HepG2 (cell line): Measurements from ENCODE around the gene EPHB4. TPM values are rescaled to one million over a fixed set of nuclear protein-coding genes. Genes with fewer than 3 reads are reported as not detected.

ENCODE experiments used
- JUNB ChIP-seq: sonication (generic); formaldehyde crosslinking; IDR thresholded peaks from 2 replicates; pipeline ENCODE4 v1.8.0; 2022; ENCODE audit warnings: missing genetic modification reagents, mild to moderate bottlenecking, borderline replicate concordance
- MAF1 ChIP-seq: sonication (generic); formaldehyde crosslinking; IDR thresholded peaks from 2 replicates; pipeline ENCODE4 v1.5.0; 2020; ENCODE audit warnings: missing genetic modification reagents, borderline replicate concordance
- MEIS2 ChIP-seq: sonication (generic); formaldehyde crosslinking; IDR thresholded peaks from 2 replicates; pipeline ENCODE4 v1.9.0; 2021; ENCODE audit warnings: mild to moderate bottlenecking, missing genetic modification reagents
- RFX5 ChIP-seq: IDR thresholded peaks from 2 replicates; pipeline ENCODE4 v1.6.1; 2011; ENCODE audit warnings: low read depth, low read length, improper control_type of control experiment
- RFXANK ChIP-seq: IDR thresholded peaks from 2 replicates; pipeline ENCODE4 v1.6.1; 2016
- TCF7 ChIP-seq: sonication (generic); IDR thresholded peaks from 2 replicates; pipeline ENCODE4 v1.6.1; 2016; ENCODE audit warnings: antibody characterized with exemption, low read depth
- TGIF2 ChIP-seq: IDR thresholded peaks from 2 replicates; pipeline ENCODE4 v1.6.1; 2016; ENCODE audit warnings: control low read depth, missing compliant biosample characterization
- ZNF34 ChIP-seq: sonication (generic); formaldehyde crosslinking; IDR thresholded peaks from 2 replicates; pipeline ENCODE4 v1.4.0; 2020; ENCODE audit warnings: mild to moderate bottlenecking, missing genetic modification reagents, borderline replicate concordance
- ZNF432 ChIP-seq: sonication (generic); formaldehyde crosslinking; IDR thresholded peaks from 2 replicates; pipeline ENCODE4 v1.5.0; 2020; ENCODE audit warnings: missing genetic modification reagents, mild to moderate bottlenecking, borderline replicate concordance
- ZNF451 ChIP-seq: sonication (generic); formaldehyde crosslinking; IDR thresholded peaks from 2 replicates; pipeline ENCODE4 v1.5.0; 2020; ENCODE audit warnings: mild to moderate bottlenecking, missing genetic modification reagents
- ZNF614 ChIP-seq: IDR thresholded peaks from 2 replicates; pipeline ENCODE4 v1.6.1; 2018; ENCODE audit warnings: missing biosample characterization, missing genetic modification reagents, inconsistent platforms, borderline replicate concordance
- ZSCAN22 ChIP-seq: sonication (generic); formaldehyde crosslinking; IDR thresholded peaks from 2 replicates; pipeline ENCODE4 v1.4.0; 2020; ENCODE audit warnings: mild to moderate bottlenecking, missing genetic modification reagents
- polyA plus RNA-seq, 8 experiments: library from polyadenylated mRNA; depleted of rRNA in 3 of 8; stranded (reverse) in 7 of 8; unstranded in 1 of 8; fragments of >200 nt; fragmentation: Illumina TruSeq in 4 of 8; extraction: Trizol in 4 of 8; gene quantifications; 2 replicates each; pipeline versions ENCODE4 v1.2.1 to v1.2.3, GENCODE V29; 2011 to 2016; ENCODE audit warnings: low read depth in 4 of 8, missing spikeins in 1 of 8, mixed read lengths in 1 of 8; ENCODE audit not compliant: insufficient read depth in 1 of 8
- total RNA-seq, 5 experiments: library from RNA; depleted of rRNA; stranded (reverse); fragments of >200 nt; fragmentation: Illumina TruSeq; extraction: Trizol; gene quantifications; 2 replicates each; pipeline ENCODE4 v1.2.3, GENCODE V29; 2016; ENCODE audit warnings: low read depth in 1 of 5
- TF ChIP-seq, protein P1 (sequence below): sonication (generic); formaldehyde crosslinking; IDR thresholded peaks from 2 replicates; pipeline ENCODE4 v1.5.0; 2020; ENCODE audit warnings: missing genetic modification reagents
- TF ChIP-seq, protein P2 (sequence below): IDR thresholded peaks from 2 replicates; pipeline ENCODE4 v1.6.1; 2016; ENCODE audit warnings: low read depth, missing genetic modification reagents, missing compliant biosample characterization
- TF ChIP-seq, protein P3 (sequence below): sonication (generic); formaldehyde crosslinking; IDR thresholded peaks from 2 replicates; pipeline ENCODE4 v1.4.0; 2020; ENCODE audit warnings: missing genetic modification reagents
- TF ChIP-seq, protein P4 (sequence below): sonication (generic); formaldehyde crosslinking; IDR thresholded peaks from 2 replicates; pipeline ENCODE4 v1.5.0; 2020; ENCODE audit warnings: mild to moderate bottlenecking, missing genetic modification reagents, borderline replicate concordance

The EPHB4 gene
- total and polyA plus RNA-seq, 2 of the 13 experiments (the other 11 are each of a cell fraction or from before 2014, with no cell fraction given) = 61.4 to 69.6 TPM

DNA sequence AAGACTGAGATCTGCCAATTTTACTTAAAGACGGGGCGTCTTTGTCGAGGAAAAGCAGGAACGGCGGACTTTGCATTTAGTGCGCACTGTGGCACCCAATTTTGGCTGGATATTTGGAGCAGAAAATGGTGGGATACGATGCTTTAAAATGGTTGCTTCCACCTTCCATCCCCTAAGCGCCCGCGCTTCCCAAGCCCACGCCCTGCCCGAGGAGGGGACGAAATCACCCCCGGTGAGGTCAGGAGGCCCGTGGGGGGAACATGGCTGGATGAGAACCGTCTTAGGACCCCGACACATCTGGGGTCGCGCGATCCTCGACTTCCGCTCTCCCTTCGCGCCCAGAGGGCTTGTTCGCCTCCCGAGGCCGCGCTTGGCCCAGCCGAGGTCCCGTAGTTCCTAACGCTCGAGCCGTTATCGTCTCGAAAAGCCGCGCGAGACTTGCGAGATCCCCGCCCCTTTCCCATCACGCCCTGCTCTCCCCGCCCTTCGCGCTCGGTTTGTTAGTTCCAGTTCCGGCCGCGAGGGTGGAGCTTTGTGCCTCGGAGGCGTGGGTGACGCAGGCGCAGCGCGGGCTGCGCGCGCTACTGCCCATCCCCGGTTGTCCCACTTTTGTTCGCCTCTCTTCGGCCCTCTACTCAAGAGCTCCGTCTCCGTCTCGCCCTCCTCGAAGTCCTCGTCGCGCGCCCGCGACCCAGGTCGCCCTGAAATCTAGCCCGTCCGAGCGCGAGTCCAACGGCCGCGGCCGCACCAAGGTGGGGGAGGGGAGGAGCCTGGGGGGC lies 47.4 kb upstream of the EPHB4 start, which contains the start of gene SRRT (continued):
- TF ChIP-seq, protein P1, sequence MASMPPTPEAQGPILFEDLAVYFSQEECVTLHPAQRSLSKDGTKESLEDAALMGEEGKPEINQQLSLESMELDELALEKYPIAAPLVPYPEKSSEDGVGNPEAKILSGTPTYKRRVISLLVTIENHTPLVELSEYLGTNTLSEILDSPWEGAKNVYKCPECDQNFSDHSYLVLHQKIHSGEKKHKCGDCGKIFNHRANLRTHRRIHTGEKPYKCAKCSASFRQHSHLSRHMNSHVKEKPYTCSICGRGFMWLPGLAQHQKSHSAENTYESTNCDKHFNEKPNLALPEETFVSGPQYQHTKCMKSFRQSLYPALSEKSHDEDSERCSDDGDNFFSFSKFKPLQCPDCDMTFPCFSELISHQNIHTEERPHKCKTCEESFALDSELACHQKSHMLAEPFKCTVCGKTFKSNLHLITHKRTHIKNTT (CRISPR knock-in tag) = no peak
- TF ChIP-seq TCF7 = no peak
- no peak; the same call in 1 of the 2 replicates for TF ChIP-seq MEIS2 (CRISPR knock-in tag)
- no peak for TF ChIP-seq MAF1 (CRISPR knock-in tag)
- 0 out of 2 replicates have a peak, but pooled peaks have one; percentile 51 for TF ChIP-seq TGIF2 (CRISPR knock-in tag)
- TF ChIP-seq RFXANK (CRISPR knock-in tag) = no peak
- TF ChIP-seq ZNF614 (CRISPR knock-in tag) = no peak
- 0 out of 2 replicates have a peak, but pooled peaks have one; percentile 15 for TF ChIP-seq ZSCAN22 (CRISPR knock-in tag)
- TF ChIP-seq ZNF451 (CRISPR knock-in tag) = peak; percentile 59; the same call in 1 of the 2 replicates
- TF ChIP-seq ZNF432 (CRISPR knock-in tag) = no peak
- no peak for TF ChIP-seq JUNB (CRISPR knock-in tag)
- TF ChIP-seq, protein P2, sequence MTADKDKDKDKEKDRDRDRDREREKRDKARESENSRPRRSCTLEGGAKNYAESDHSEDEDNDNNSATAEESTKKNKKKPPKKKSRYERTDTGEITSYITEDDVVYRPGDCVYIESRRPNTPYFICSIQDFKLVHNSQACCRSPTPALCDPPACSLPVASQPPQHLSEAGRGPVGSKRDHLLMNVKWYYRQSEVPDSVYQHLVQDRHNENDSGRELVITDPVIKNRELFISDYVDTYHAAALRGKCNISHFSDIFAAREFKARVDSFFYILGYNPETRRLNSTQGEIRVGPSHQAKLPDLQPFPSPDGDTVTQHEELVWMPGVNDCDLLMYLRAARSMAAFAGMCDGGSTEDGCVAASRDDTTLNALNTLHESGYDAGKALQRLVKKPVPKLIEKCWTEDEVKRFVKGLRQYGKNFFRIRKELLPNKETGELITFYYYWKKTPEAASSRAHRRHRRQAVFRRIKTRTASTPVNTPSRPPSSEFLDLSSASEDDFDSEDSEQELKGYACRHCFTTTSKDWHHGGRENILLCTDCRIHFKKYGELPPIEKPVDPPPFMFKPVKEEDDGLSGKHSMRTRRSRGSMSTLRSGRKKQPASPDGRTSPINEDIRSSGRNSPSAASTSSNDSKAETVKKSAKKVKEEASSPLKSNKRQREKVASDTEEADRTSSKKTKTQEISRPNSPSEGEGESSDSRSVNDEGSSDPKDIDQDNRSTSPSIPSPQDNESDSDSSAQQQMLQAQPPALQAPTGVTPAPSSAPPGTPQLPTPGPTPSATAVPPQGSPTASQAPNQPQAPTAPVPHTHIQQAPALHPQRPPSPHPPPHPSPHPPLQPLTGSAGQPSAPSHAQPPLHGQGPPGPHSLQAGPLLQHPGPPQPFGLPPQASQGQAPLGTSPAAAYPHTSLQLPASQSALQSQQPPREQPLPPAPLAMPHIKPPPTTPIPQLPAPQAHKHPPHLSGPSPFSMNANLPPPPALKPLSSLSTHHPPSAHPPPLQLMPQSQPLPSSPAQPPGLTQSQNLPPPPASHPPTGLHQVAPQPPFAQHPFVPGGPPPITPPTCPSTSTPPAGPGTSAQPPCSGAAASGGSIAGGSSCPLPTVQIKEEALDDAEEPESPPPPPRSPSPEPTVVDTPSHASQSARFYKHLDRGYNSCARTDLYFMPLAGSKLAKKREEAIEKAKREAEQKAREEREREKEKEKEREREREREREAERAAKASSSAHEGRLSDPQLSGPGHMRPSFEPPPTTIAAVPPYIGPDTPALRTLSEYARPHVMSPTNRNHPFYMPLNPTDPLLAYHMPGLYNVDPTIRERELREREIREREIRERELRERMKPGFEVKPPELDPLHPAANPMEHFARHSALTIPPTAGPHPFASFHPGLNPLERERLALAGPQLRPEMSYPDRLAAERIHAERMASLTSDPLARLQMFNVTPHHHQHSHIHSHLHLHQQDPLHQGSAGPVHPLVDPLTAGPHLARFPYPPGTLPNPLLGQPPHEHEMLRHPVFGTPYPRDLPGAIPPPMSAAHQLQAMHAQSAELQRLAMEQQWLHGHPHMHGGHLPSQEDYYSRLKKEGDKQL (CRISPR knock-in tag) = peak; percentile 26; the same call in 1 of the 2 replicates
- TF ChIP-seq, protein P3, sequence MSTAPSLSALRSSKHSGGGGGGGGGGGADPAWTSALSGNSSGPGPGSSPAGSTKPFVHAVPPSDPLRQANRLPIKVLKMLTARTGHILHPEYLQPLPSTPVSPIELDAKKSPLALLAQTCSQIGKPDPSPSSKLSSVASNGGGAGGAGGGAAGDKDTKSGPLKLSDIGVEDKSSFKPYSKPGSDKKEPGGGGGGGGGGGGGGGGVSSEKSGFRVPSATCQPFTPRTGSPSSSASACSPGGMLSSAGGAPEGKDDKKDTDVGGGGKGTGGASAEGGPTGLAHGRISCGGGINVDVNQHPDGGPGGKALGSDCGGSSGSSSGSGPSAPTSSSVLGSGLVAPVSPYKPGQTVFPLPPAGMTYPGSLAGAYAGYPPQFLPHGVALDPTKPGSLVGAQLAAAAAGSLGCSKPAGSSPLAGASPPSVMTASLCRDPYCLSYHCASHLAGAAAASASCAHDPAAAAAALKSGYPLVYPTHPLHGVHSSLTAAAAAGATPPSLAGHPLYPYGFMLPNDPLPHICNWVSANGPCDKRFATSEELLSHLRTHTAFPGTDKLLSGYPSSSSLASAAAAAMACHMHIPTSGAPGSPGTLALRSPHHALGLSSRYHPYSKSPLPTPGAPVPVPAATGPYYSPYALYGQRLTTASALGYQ (CRISPR knock-in tag) = no peak
- TF ChIP-seq, protein P4, sequence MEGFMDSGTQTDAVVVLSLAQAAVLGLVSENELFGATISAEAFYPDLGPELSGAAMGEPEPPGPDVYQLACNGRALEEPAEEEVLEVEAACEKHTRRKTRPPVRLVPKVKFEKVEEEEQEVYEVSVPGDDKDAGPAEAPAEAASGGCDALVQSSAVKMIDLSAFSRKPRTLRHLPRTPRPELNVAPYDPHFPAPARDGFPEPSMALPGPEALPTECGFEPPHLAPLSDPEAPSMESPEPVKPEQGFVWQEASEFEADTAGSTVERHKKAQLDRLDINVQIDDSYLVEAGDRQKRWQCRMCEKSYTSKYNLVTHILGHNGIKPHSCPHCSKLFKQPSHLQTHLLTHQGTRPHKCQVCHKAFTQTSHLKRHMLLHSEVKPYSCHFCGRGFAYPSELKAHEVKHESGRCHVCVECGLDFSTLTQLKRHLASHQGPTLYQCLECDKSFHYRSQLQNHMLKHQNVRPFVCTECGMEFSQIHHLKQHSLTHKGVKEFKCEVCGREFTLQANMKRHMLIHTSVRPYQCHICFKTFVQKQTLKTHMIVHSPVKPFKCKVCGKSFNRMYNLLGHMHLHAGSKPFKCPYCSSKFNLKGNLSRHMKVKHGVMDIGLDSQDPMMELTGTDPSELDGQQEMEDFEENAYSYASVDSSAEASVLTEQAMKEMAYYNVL (CRISPR knock-in tag) = peak; percentile 51; the same call in 1 of the 2 replicates
- TF ChIP-seq RFX5 = no peak
- TF ChIP-seq ZNF34 (CRISPR knock-in tag) = peak; percentile 88; the same call in 1 of the 2 replicates
